ENCODE data around the gene TLCD2. TPM values are rescaled to one million over a fixed set of nuclear protein-coding genes. Genes with fewer than 3 reads are reported as not detected.

The TLCD2 gene
- total RNA-seq, result 1.0 TPM in 2 replicates

DNA sequence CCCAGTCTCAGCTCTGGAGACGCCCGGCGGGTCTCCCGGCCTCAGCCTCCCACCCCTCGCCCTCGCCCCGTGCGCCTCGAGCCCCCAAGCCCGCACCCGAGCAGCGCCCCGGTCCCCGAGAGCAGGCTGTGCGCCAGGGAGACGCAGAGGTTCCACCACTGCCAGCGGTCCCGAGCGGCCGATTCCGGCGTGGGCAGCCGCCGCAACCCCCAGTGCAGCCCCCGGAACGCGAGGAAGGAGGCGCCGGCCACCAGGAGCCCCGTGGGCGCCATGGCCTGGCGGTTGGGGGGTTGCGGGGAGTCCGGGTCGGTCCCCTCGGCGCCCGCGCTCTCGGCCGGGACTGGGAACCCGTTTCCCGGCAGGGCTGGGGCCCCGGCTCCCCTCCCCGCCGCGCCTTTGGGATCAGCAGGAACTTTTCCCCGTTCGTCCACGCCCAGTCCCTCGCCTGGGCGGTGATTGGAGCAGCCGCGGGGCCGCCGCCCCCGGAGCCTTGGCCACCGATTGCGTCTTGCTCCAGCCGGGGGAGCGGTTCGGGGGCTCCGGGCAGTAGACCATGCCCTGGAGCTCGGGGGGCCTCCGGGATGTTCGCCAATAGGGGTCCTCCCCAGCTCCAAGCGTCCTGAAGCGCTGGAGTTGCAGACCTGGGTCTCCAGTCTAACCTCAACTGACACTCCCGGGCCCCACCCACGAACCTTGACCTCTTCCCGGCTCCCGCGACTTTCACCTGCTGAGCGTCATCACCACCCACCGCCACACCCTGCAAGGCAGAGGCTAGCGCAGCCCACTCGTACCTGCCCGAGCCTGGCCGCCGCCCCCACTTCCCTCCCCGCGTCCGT, at the start of gene TLCD2:
Gene TLCD2, minus strand, starts transcription at position 407 of the 836 bp plus-strand sequence. Its CDS starts 135 bp downstream, at position 272.

DNA sequence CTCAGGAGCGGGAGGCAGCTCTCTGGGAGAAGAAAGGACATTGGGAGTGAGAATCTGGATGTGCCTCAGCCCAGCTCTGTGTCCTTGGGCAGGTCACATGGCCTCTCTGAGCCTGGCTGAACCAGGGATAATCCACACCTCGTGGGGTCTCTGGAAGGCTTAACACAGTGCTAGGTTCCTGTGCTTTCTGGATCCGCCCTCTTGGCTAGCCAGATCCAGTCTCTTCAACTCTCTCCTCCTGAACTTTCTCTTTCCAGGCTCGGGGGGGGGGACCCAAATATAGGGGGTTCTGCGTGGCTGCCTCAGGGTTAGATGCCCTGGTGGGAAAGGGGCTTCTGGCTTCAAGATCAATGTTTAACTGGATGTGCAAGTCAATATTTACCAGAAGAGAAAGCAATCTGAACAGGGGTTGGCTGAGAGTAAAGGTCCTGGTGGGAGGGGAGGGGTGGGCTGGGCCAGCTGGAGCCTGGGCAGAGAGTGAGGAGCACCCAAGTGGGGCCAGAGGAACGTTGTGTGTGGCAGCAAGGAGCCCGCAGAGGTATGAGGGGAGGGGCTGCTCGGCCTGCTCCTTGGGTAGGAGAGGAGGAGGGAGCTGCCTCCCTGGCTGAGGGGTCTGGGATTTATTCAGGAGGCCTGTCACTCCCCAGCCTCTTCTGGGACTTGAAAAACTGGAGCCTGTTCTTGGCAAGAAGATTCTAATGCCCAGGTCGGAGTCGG, 32.4 kb upstream of the TLCD2 start, which contains the start of gene SERPINF2:
Gene SERPINF2, plus strand, starts transcription at position 501 of the 717 bp plus-strand sequence. CDS start 2,125 bp downstream, outside the sequence.

GRCh38 chr17:1724351-1724868, 14.2 kb upstream of the TLCD2 start, which contains the start of gene WDR81:
Gene WDR81 (plus strand): TSS chr17:1724704. CDS start chr17:1724960, 256 bp downstream.

GRCh38 chr17:1684378-1685189, 25.6 kb downstream of the TLCD2 start, which contains the start of gene PRPF8:
Gene PRPF8 (minus strand): TSS chr17:1684867. CDS start chr17:1684571, 296 bp downstream.

Other genes starting within 250 kb of the TLCD2 start
- 105 and 110 TPM in 2 replicates for gene MYO1C, start 217.7 kb downstream of the TLCD2 start, total RNA-seq
- gene INPP5K, start 193.8 kb downstream of the TLCD2 start, total RNA-seq, result 53.8 and 56.8 TPM in 2 replicates
- 19.8 and 21.2 TPM in 2 replicates for gene PITPNA, start 147.6 kb downstream of the TLCD2 start, total RNA-seq
- gene SLC43A2, start 81.5 kb downstream of the TLCD2 start, total RNA-seq, result 7.1 and 12.1 TPM in 2 replicates
- 0.30 and 1.0 TPM in 2 replicates for gene SCARF1, start 64.6 kb downstream of the TLCD2 start, total RNA-seq
- gene RILP, start 60.5 kb downstream of the TLCD2 start, total RNA-seq, result 7.1 and 13.8 TPM in 2 replicates
- gene PRPF8, start 25.5 kb downstream of the TLCD2 start, total RNA-seq, result 143 and 152 TPM in 2 replicates
- 15.9 and 17.7 TPM in 2 replicates for gene WDR81, start 14.3 kb upstream of the TLCD2 start, total RNA-seq
- under 0.01 TPM in 1 of 2 replicates, not detected in the other for gene SERPINF2, start 32.5 kb upstream of the TLCD2 start, total RNA-seq
- gene SERPINF1, start 51.7 kb upstream of the TLCD2 start, total RNA-seq, result 146 and 153 TPM in 2 replicates
- gene SMYD4, start 119.5 kb upstream of the TLCD2 start, total RNA-seq, result 4.2 and 5.5 TPM in 2 replicates
- 27.1 and 31.4 TPM in 2 replicates for gene RPA1, start 119.6 kb upstream of the TLCD2 start, total RNA-seq

All from bronchus fibroblast of lung (primary cell).